Measurements from ENCODE around the gene SLC25A47.

Gene SLC25A47

GRCh38 chr14:100297320-100298300 lies 25.5 kb upstream of the SLC25A47 start:
- Histone ChIP-seq H3K36me3 (ENCODE audit: control insufficient read depth, insufficient read depth, low read length) (peaks cover 52% of the 10 kb centered on the region), H3K4me3 (ENCODE audit: low read depth, low read length) (no peak overlapping the region), H3K9me3 (ENCODE audit: control insufficient read depth, insufficient read depth, low read depth, low read length) (no peaks in the 10 kb centered on the region), H3K27ac (ENCODE audit: low read depth, low read length) (no peak overlapping the region), H3K27me3 (ENCODE audit: control insufficient read depth, insufficient read depth, low read length) (no peaks in the 10 kb centered on the region), H3K4me1 (ENCODE audit: control insufficient read depth, insufficient read depth, low read length) (no peaks in the 10 kb centered on the region), H3K9ac (ENCODE audit: low read length) (no peak overlapping the region)

- Histone ChIP-seq H3K27me3 (ENCODE audit: control insufficient read depth, insufficient read depth, low read length) (no peaks in the 10 kb centered on the region), H3K9me3 (ENCODE audit: control insufficient read depth, insufficient read depth, low read depth, low read length) (no peaks in the 10 kb centered on the region), H3K9ac (ENCODE audit: low read length) (no peak overlapping the region), H3K36me3 (ENCODE audit: control insufficient read depth, insufficient read depth, low read length) (peaks cover 41% of the 10 kb centered on the region), H3K4me1 (ENCODE audit: control insufficient read depth, insufficient read depth, low read length) (peaks cover 8% of the 10 kb centered on the region), H3K4me3 (ENCODE audit: low read depth, low read length) (no peak overlapping the region), H3K27ac (ENCODE audit: low read depth, low read length) (no peak overlapping the region)
Measured at GRCh38 chr14:100298551-100299237, 24.4 kb upstream of the SLC25A47 start.

DNA sequence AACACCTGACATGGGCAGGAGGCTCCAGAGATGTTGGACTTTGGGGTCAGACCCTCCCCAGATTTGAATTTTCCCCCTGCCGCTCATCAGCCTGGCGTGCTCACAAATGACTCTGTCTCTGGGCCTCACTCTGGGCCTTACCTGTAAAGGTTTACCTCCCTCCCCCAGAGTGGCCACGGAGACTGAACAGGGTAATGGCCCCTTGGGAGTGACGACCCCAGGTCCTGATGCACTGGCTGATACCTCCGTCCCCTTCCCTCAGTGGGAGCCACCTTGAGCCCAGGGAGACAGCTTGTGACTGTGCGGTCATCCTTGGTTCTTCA lies 23.9 kb upstream of the SLC25A47 start:
- peaks cover 13% of the 10 kb centered on the region for H3K4me1 ChIP-seq (ENCODE audit: control insufficient read depth, insufficient read depth, low read length)
- H3K27me3 ChIP-seq (ENCODE audit: control insufficient read depth, insufficient read depth, low read length) = no peaks in the 10 kb centered on the region
- no peak overlapping the region for H3K27ac ChIP-seq (ENCODE audit: low read depth, low read length)
- H3K36me3 ChIP-seq (ENCODE audit: control insufficient read depth, insufficient read depth, low read length) = peaks cover 39% of the 10 kb centered on the region
- H3K9me3 ChIP-seq (ENCODE audit: control insufficient read depth, insufficient read depth, low read depth, low read length) = no peaks in the 10 kb centered on the region
- no peak overlapping the region for H3K4me3 ChIP-seq (ENCODE audit: low read depth, low read length)
- H3K9ac ChIP-seq (ENCODE audit: low read length) = no peak overlapping the region

GRCh38 chr14:100302616-100303015 lies 20.5 kb upstream of the SLC25A47 start:
- Histone ChIP-seq H3K4me1 (ENCODE audit: control insufficient read depth, insufficient read depth, low read length) (peaks cover 22% of the 10 kb centered on the region), H3K9ac (ENCODE audit: low read length) (no peak overlapping the region), H3K27ac (ENCODE audit: low read depth, low read length) (no peak overlapping the region)

GRCh38 chr14:100303179-100303578 lies 20.0 kb upstream of the SLC25A47 start:
- peaks cover 15% of the 10 kb centered on the region for H3K36me3 ChIP-seq (ENCODE audit: control insufficient read depth, insufficient read depth, low read length)
- H3K27ac ChIP-seq (ENCODE audit: low read depth, low read length) = no peak overlapping the region
- no peaks in the 10 kb centered on the region for H3K9me3 ChIP-seq (ENCODE audit: control insufficient read depth, insufficient read depth, low read depth, low read length)
- H3K9ac ChIP-seq (ENCODE audit: low read length) = no peak overlapping the region
- H3K4me3 ChIP-seq (ENCODE audit: low read depth, low read length) = no peak overlapping the region
- H3K27me3 ChIP-seq (ENCODE audit: control insufficient read depth, insufficient read depth, low read length) = no peaks in the 10 kb centered on the region
- H3K4me1 ChIP-seq (ENCODE audit: control insufficient read depth, insufficient read depth, low read length) = peaks cover 27% of the 10 kb centered on the region

More at GRCh38 chr14:100302616-100303015, 20.5 kb upstream of the SLC25A47 start:
- no peak overlapping the region for H3K4me3 ChIP-seq (ENCODE audit: low read depth, low read length)
- H3K9me3 ChIP-seq (ENCODE audit: control insufficient read depth, insufficient read depth, low read depth, low read length) = no peaks in the 10 kb centered on the region
- H3K36me3 ChIP-seq (ENCODE audit: control insufficient read depth, insufficient read depth, low read length) = peaks cover 21% of the 10 kb centered on the region
- no peaks in the 10 kb centered on the region for H3K27me3 ChIP-seq (ENCODE audit: control insufficient read depth, insufficient read depth, low read length)

DNA sequence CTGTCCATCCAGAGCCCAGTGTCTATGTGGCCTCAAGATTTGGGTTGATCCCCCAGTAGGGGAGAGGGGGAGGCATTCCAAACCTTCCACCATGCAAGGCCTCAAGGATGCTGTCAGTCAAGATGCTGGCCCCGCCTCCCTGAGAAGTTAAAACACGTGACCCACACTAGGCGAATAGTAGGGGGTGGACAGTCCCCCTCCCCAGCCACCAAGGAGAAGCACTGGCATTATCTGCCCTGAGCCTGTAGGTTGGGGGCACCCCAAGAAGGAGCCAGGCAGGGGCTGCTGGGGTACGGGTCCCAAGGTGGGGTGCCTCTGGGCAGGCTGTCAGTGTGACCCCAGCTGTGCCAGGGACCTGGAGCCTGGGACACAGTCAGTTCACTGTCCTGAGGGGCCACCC lies 19.2 kb upstream of the SLC25A47 start:
- Histone ChIP-seq H3K9me3 (ENCODE audit: control insufficient read depth, insufficient read depth, low read depth, low read length) (no peaks in the 10 kb centered on the region), H3K4me1 (ENCODE audit: control insufficient read depth, insufficient read depth, low read length) (peaks cover 27% of the 10 kb centered on the region), H3K9ac (ENCODE audit: low read length) (no peak overlapping the region), H3K27ac (ENCODE audit: low read depth, low read length) (no peak overlapping the region), H3K27me3 (ENCODE audit: control insufficient read depth, insufficient read depth, low read length) (no peaks in the 10 kb centered on the region), H3K4me3 (ENCODE audit: low read depth, low read length) (peak overlapping the region; percentile 79; the same call in 1 of the 2 replicates), H3K36me3 (ENCODE audit: control insufficient read depth, insufficient read depth, low read length) (peaks cover 8% of the 10 kb centered on the region)

DNA sequence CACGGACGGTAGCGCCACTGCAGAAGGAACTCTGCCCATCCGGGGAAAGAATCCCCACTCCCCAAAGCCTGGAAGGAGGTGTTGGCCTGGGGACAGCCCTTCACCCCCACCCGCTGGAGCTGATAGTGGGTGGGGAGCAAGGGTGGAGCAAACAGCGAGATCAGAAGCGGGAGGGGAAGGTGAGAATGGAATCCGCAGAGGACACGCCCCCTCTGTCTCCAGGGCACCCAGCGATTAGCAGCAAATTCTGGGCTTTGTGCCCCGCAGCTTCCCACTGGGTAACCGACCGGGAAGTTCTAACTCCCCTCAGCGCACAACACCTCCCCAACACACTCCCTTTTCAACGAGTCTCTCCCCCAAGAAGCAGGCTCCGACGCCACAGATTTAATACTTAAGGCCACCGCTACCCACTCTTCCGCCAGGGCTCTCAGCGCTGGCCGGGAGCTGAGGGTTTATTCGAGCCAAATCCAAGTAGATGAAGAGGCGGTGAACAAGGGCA lies 18.3 kb upstream of the SLC25A47 start:
- H3K4me3 ChIP-seq (ENCODE audit: low read depth, low read length) = peak overlapping the region; percentile 79
- H3K36me3 ChIP-seq (ENCODE audit: control insufficient read depth, insufficient read depth, low read length) = no peaks in the 10 kb centered on the region; the same call in 1 of the 2 replicates
- peak overlapping the region; percentile 77 for H3K9ac ChIP-seq (ENCODE audit: low read length)
- H3K27me3 ChIP-seq (ENCODE audit: control insufficient read depth, insufficient read depth, low read length) = no peaks in the 10 kb centered on the region
- peaks cover 37% of the 10 kb centered on the region for H3K4me1 ChIP-seq (ENCODE audit: control insufficient read depth, insufficient read depth, low read length)
- peak overlapping the region; percentile 78; the same call in 1 of the 2 replicates for H3K27ac ChIP-seq (ENCODE audit: low read depth, low read length)
- no peaks in the 10 kb centered on the region for H3K9me3 ChIP-seq (ENCODE audit: control insufficient read depth, insufficient read depth, low read depth, low read length)

- H3K36me3 ChIP-seq (ENCODE audit: control insufficient read depth, insufficient read depth, low read length) = no peaks in the 10 kb centered on the region; the same call in 1 of the 2 replicates
- H3K9ac ChIP-seq (ENCODE audit: low read length) = peak overlapping the region; percentile 77
- H3K27me3 ChIP-seq (ENCODE audit: control insufficient read depth, insufficient read depth, low read length) = no peaks in the 10 kb centered on the region
- peak overlapping the region; percentile 79 for H3K4me3 ChIP-seq (ENCODE audit: low read depth, low read length)
- H3K9me3 ChIP-seq (ENCODE audit: control insufficient read depth, insufficient read depth, low read depth, low read length) = no peaks in the 10 kb centered on the region
- H3K4me1 ChIP-seq (ENCODE audit: control insufficient read depth, insufficient read depth, low read length) = peaks cover 39% of the 10 kb centered on the region
- H3K27ac ChIP-seq (ENCODE audit: low read depth, low read length) = peak overlapping the region; percentile 78; the same call in 1 of the 2 replicates
Measured at GRCh38 chr14:100305324-100306100, 17.6 kb upstream of the SLC25A47 start.

GRCh38 chr14:100306101-100306997 lies 16.8 kb upstream of the SLC25A47 start, which contains the start of gene SLC25A29:
Gene SLC25A29 (minus strand): TSS chr14:100306444. CDS start chr14:100306232, 212 bp downstream.
- H3K4me1 ChIP-seq (ENCODE audit: control insufficient read depth, insufficient read depth, low read length) = peaks cover 46% of the 10 kb centered on the region
- no peaks in the 10 kb centered on the region for H3K27me3 ChIP-seq (ENCODE audit: control insufficient read depth, insufficient read depth, low read length)
- H3K9me3 ChIP-seq (ENCODE audit: control insufficient read depth, insufficient read depth, low read depth, low read length) = no peaks in the 10 kb centered on the region
- peak within 1 kb of the TSS; percentile 94 for H3K9ac ChIP-seq (ENCODE audit: low read length)
- peak within 1 kb of the TSS; percentile 81 for H3K4me3 ChIP-seq (ENCODE audit: low read depth, low read length)
- H3K27ac ChIP-seq (ENCODE audit: low read depth, low read length) = peak within 1 kb of the TSS; percentile 82; the same call in 1 of the 2 replicates
- H3K36me3 ChIP-seq (ENCODE audit: control insufficient read depth, insufficient read depth, low read length) = no peaks in the 10 kb centered on the region; the same call in 1 of the 2 replicates
